Endometrial microvascular endothelial cells (primary cell): ENCODE data around the gene ELFN2. TPM values are rescaled to one million over a fixed set of nuclear protein-coding genes. Genes with fewer than 3 reads are reported as not detected.

ENCODE experiments used
- in situ Hi-C: cut with HindIII; loops from 2 replicates; pipeline ENCODE4 v1.10.0; 2017; ENCODE audit warnings: low sequenced_read_pairs, low pct_unique_long_range_greater_than_20kb; ENCODE audit errors: inconsistent ontology term
- total RNA-seq: library from RNA; depleted of rRNA; stranded (reverse); fragments of >200 nt; gene quantifications from one replicate; pipeline ENCODE4 v1.2.3, GENCODE V29; 2015; ENCODE audit errors: inconsistent ontology term

The ELFN2 gene
- total RNA-seq, 1 donor from 2014 or later, result 4.3 TPM

- in situ Hi-C loops, result no loop called here
These were observed 93.4 kb downstream of the ELFN2 start for GRCh38 chr22:37333724-37334460.

GRCh38 chr22:37331856-37332536, 95.3 kb downstream of the ELFN2 start:
- in situ Hi-C loops, result no loop called here

GRCh38 chr22:37331034-37331428, 96.2 kb downstream of the ELFN2 start:
- in situ Hi-C loops, result no loop called here

- in situ Hi-C loops, result no loop called here
These were observed 96.9 kb downstream of the ELFN2 start for GRCh38 chr22:37330200-37331033.

GRCh38 chr22:37329238-37330140, 97.8 kb downstream of the ELFN2 start:
- in situ Hi-C loops, result loop anchor here (10.0 kb wide), 1 partner anchor 65 kb away; no protein-coding TSS in a partner anchor

- in situ Hi-C loops, result loop anchor here (10.0 kb wide), 1 partner anchor 66 kb away; no protein-coding TSS in a partner anchor
These were observed 98.6 kb downstream of the ELFN2 start for GRCh38 chr22:37328538-37329237.

GRCh38 chr22:37328017-37328416, 99.3 kb downstream of the ELFN2 start:
- in situ Hi-C loops, result loop anchor here (10.0 kb wide), 1 partner anchor 67 kb away; no protein-coding TSS in a partner anchor

- in situ Hi-C loops, result loop anchor here (10.0 kb wide), 1 partner anchor 68 kb away; no protein-coding TSS in a partner anchor
These were observed 100.6 kb downstream of the ELFN2 start for GRCh38 chr22:37326726-37327125.

- in situ Hi-C loops, result loop anchor here (10.0 kb wide), 1 partner anchor 70 kb away; no protein-coding TSS in a partner anchor
These were observed 102.3 kb downstream of the ELFN2 start for GRCh38 chr22:37325039-37325395.

GRCh38 chr22:37324340-37325038, 102.8 kb downstream of the ELFN2 start:
- in situ Hi-C loops, result loop anchor here (10.0 kb wide), 1 partner anchor 70 kb away; no protein-coding TSS in a partner anchor

- in situ Hi-C loops, result loop anchor here (10.0 kb wide), 1 partner anchor 74 kb away; no protein-coding TSS in a partner anchor
These were observed 106.3 kb downstream of the ELFN2 start for GRCh38 chr22:37320726-37321677.

- in situ Hi-C loops, result no loop called here
These were observed 107.8 kb downstream of the ELFN2 start for GRCh38 chr22:37319469-37319868.

GRCh38 chr22:37318364-37319109, 108.7 kb downstream of the ELFN2 start:
- in situ Hi-C loops, result no loop called here
